Hepatocyte (in vitro differentiated cells): ENCODE results near the gene BCAS1. TPM values are rescaled to one million over a fixed set of nuclear protein-coding genes. Genes with fewer than 3 reads are reported as not detected.

Experiments used
- DNase-seq: peaks from one replicate; pipeline ENCODE4 v3.0.0-alpha.2; 2016; ENCODE audit warnings: low spot score
- H2AFZ ChIP-seq: fragments of 200-600 bp; sonication (generic); 2 replicates; pipeline ENCODE4 v1.6.0; 2016; ENCODE audit warnings: antibody characterized with exemption, mild to moderate bottlenecking
- H3K27ac ChIP-seq: fragments of 200-600 bp; sonication (generic); 2 replicates; pipeline ENCODE4 v1.5.1; 2016; ENCODE audit warnings: mild to moderate bottlenecking
- H3K27me3 ChIP-seq: fragments of 200-600 bp; sonication (generic); 2 replicates; pipeline ENCODE4 v1.6.1; 2016
- H3K36me3 ChIP-seq: fragments of 200-600 bp; sonication (generic); replicated peaks from 2 replicates; pipeline ENCODE4 v1.5.1; 2016; ENCODE audit warnings: low read depth; ENCODE audit not compliant: insufficient read depth
- H3K4me1 ChIP-seq: fragments of 200-600 bp; sonication (generic); 2 replicates; pipeline ENCODE4 v1.5.1; 2016; ENCODE audit warnings: mild to moderate bottlenecking, moderate library complexity; ENCODE audit not compliant: insufficient read depth
- H3K4me2 ChIP-seq: fragments of 200-600 bp; sonication (generic); 2 replicates; pipeline ENCODE4 v1.6.0; 2016
- H3K4me3 ChIP-seq: fragments of 200-600 bp; sonication (generic); 2 replicates; pipeline ENCODE4 v1.5.1; 2016; ENCODE audit warnings: mild to moderate bottlenecking
- H3K79me2 ChIP-seq: fragments of 200-600 bp; sonication (generic); 2 replicates; pipeline ENCODE4 v1.6.0; 2017; ENCODE audit warnings: mild to moderate bottlenecking
- H3K9me2 ChIP-seq: fragments of 200-600 bp; sonication (generic); replicated peaks from 2 replicates; pipeline ENCODE4 v1.6.0; 2017; ENCODE audit warnings: mild to moderate bottlenecking; ENCODE audit not compliant: insufficient read depth
- H3K9me3 ChIP-seq: fragments of 200-600 bp; sonication (generic); 2 replicates; pipeline ENCODE4 v1.5.1; 2016; ENCODE audit warnings: low read depth, mild to moderate bottlenecking
- H4K20me1 ChIP-seq: fragments of 200-600 bp; sonication (generic); 2 replicates; pipeline ENCODE4 v1.6.0; 2016; ENCODE audit warnings: mild to moderate bottlenecking; ENCODE audit not compliant: insufficient read depth, poor library complexity, severe bottlenecking
- CTCF ChIP-seq: fragments of 200-600 bp; sonication (generic); IDR thresholded peaks from 2 replicates; pipeline ENCODE4 v1.5.1; 2016; ENCODE audit warnings: antibody characterized with exemption, mild to moderate bottlenecking; ENCODE audit not compliant: poor library complexity
- EZH2 ChIP-seq: fragments of 200-600 bp; sonication (generic); IDR thresholded peaks from 2 replicates; pipeline ENCODE4 v1.6.1; 2016; ENCODE audit warnings: antibody characterized with exemption, mild to moderate bottlenecking, borderline replicate concordance
- EZH2phosphoT487 ChIP-seq: fragments of 200-600 bp; sonication (generic); IDR thresholded peaks from one replicate; pipeline ENCODE4 v1.6.1; 2018; ENCODE audit warnings: antibody characterized with exemption, mild to moderate bottlenecking, low read depth, moderate library complexity; ENCODE audit not compliant: unreplicated experiment, severe bottlenecking
- WGBS: methylation state at CpG from one replicate; pipeline ENCODE4 v1.1.6; 2016; ENCODE audit warnings: low lambda C conversion rate; ENCODE audit errors: missing lambda C conversion rate; 5-methylcytosine and 5-hydroxymethylcytosine counted together
- polyA plus RNA-seq: library from polyadenylated mRNA; unstranded; fragments of >200 nt; fragmentation: Nextera tagmentation; extraction: Ambion mirVana; gene quantifications from 2 replicates; pipeline ENCODE4 v1.2.1, GENCODE V29; 2016
- total RNA-seq: library from RNA; depleted of rRNA; stranded (reverse); fragments of >200 nt; gene quantifications from 2 replicates; pipeline ENCODE4 v1.2.3, GENCODE V29; 2014

Gene BCAS1
- total and polyA plus RNA-seq, 2 experiments from 2014 or later = 4.9 to 9.8 TPM

- Histone ChIP-seq H3K36me3 (no peaks in the 10 kb centered on the region), H4K20me1 (no peaks in the 10 kb centered on the region)
Measured at GRCh38 chr20:53970232-53970631, 100.2 kb downstream of the BCAS1 start.

GRCh38 chr20:53967527-53967926, 102.9 kb downstream of the BCAS1 start:
- TF ChIP-seq EZH2 = no peak
- no peak for TF ChIP-seq CTCF
- TF ChIP-seq EZH2phosphoT487 = no peak
- 97% methylated on average over 5 of the region's 5 CpGs for WGBS
- no peaks in the 10 kb centered on the region for H3K79me2 ChIP-seq

More at GRCh38 chr20:53970232-53970631, 100.2 kb downstream of the BCAS1 start:
- Histone ChIP-seq H3K4me3 (no peak overlapping the region), H3K4me1 (no peaks in the 10 kb centered on the region), H3K9me2 (peaks cover 4% of the 10 kb centered on the region), H3K27ac (no peak overlapping the region), H3K4me2 (no peak overlapping the region), H3K27me3 (no peaks in the 10 kb centered on the region), H2AFZ (no peak overlapping the region), H3K9me3 (no peaks in the 10 kb centered on the region), H3K79me2 (no peaks in the 10 kb centered on the region)
- no peak for TF ChIP-seq EZH2
- no peak for TF ChIP-seq CTCF
- TF ChIP-seq EZH2phosphoT487 = no peak
- 98% methylated on average over 2 of the region's 2 CpGs for WGBS
- DNase-seq = no peak

GRCh38 chr20:53966774-53967398, 103.5 kb downstream of the BCAS1 start:
- Histone ChIP-seq H3K27me3 (no peaks in the 10 kb centered on the region), H3K79me2 (no peaks in the 10 kb centered on the region), H4K20me1 (no peaks in the 10 kb centered on the region), H3K4me2 (no peak overlapping the region), H3K4me1 (no peaks in the 10 kb centered on the region), H2AFZ (no peak overlapping the region), H3K9me2 (peaks cover 4% of the 10 kb centered on the region), H3K27ac (no peak overlapping the region), H3K36me3 (no peaks in the 10 kb centered on the region), H3K9me3 (no peaks in the 10 kb centered on the region), H3K4me3 (no peak overlapping the region)
- TF ChIP-seq CTCF (no peak), EZH2 (no peak), EZH2phosphoT487 (no peak)
- no peak for DNase-seq
- 90% methylated on average over 5 of the region's 5 CpGs for WGBS

More at GRCh38 chr20:53967527-53967926, 102.9 kb downstream of the BCAS1 start:
- Histone ChIP-seq H3K4me1 (no peaks in the 10 kb centered on the region), H3K27ac (no peak overlapping the region), H3K36me3 (no peaks in the 10 kb centered on the region), H3K9me2 (peaks cover 4% of the 10 kb centered on the region), H3K4me3 (no peak overlapping the region), H4K20me1 (no peaks in the 10 kb centered on the region), H3K4me2 (no peak overlapping the region), H2AFZ (no peak overlapping the region), H3K9me3 (no peaks in the 10 kb centered on the region), H3K27me3 (no peaks in the 10 kb centered on the region)
- DNase-seq = no peak
